Testis (tissue), 3 donors: ENCODE measurements around the gene TMEM267. TPM values are rescaled to one million over a fixed set of nuclear protein-coding genes. Genes with fewer than 3 reads are reported as not detected.

Source experiments
- DNase-seq: peaks from one replicate; pipeline ENCODE4 v3.0.0-alpha.2; 2019
- H3K27ac ChIP-seq, 2 donors: fragments of 200-600 bp; sonication (generic); one replicate each; pipeline ENCODE4 v1.5.1; 2019
- H3K27me3 ChIP-seq: fragments of 200-600 bp; sonication (generic); one replicate; pipeline ENCODE4 v1.5.1; 2019
- H3K36me3 ChIP-seq: fragments of 200-600 bp; sonication (generic); one replicate; pipeline ENCODE4 v1.5.1; 2017; ENCODE audit warnings: low read depth; ENCODE audit errors: missing control alignments
- H3K4me1 ChIP-seq: fragments of 200-600 bp; sonication (generic); one replicate; pipeline ENCODE4 v1.5.1; 2019
- H3K4me3 ChIP-seq, 2 donors: fragments of 200-600 bp; sonication (generic); one replicate each; pipeline ENCODE4 v1.5.1; 2017 to 2019
- H3K9me3 ChIP-seq: fragments of 200-600 bp; sonication (generic); one replicate; pipeline ENCODE4 v1.5.1; 2017
- CTCF ChIP-seq, 3 experiments: fragments of 450-650 bp in 2 of 3; fragments of 200-600 bp in 1 of 3; sonication (generic) in 1 of 3; IDR thresholded peaks; one replicate each; pipeline ENCODE4 v1.5.1; 2016 to 2019; ENCODE audit warnings: antibody characterized with exemption in 3 of 3, mild to moderate bottlenecking in 2 of 3, moderate library complexity in 1 of 3
- POLR2A ChIP-seq: fragments of 450-650 bp; IDR thresholded peaks from one replicate; pipeline ENCODE4 v1.6.1; 2017; ENCODE audit warnings: antibody characterized with exemption, mild to moderate bottlenecking, moderate library complexity
- WGBS, 2 donors: methylation state at CpG; one replicate each; pipeline ENCODE4 v1.1.5; 2018; 5-methylcytosine and 5-hydroxymethylcytosine counted together
- intact Hi-C: fragments of 100-400 bp; cut with DNase I; formaldehyde crosslinking; loops from one replicate; pipeline ENCODE4 v1.15.1; 2023; ENCODE audit warnings: low total_unique reads
- polyA plus RNA-seq: library from polyadenylated mRNA; stranded (reverse); fragments of 350-450 nt; fragmentation: Illumina TruSeq; extraction: RNeasy Lipid Tissue Mini Kit (QIAGEN cat#74804); gene quantifications from one replicate; pipeline ENCODE4 v1.2.3, GENCODE V29; 2014; ENCODE audit warnings: low read depth, low replicate concordance; ENCODE audit not compliant: insufficient read depth
- total RNA-seq, 2 donors: library from RNA; depleted of rRNA; stranded (reverse); fragments of >200 nt; gene quantifications; one replicate each; pipeline ENCODE4 v1.2.3, GENCODE V29; 2016

TMEM267 gene
- total and polyA plus RNA-seq, 3 donors from 2014 or later, result 8.1 to 21.0 (median 8.3) TPM

- DNase-seq, result no peak
- H3K4me1 ChIP-seq, result no peaks in the 10 kb centered on the region
- intact Hi-C loops, result no loop called here
- no peak overlapping the region for H3K4me3 ChIP-seq
- no peak overlapping the region for H3K27ac ChIP-seq
- no peaks in the 10 kb centered on the region for H3K27me3 ChIP-seq
- WGBS, 2 donors, result 92 to 97% methylated on average over 2 of the region's 2 CpGs
- TF ChIP-seq CTCF (IDR thresholded peaks at IDR 0.05) (no peak), POLR2A (no peak)
- H3K9me3 ChIP-seq, result no peaks in the 10 kb centered on the region
- no peaks in the 10 kb centered on the region for H3K36me3 ChIP-seq
These were observed 65.1 kb downstream of the TMEM267 start for GRCh38 chr5:43418561-43418960.

- no peak for DNase-seq
- no peaks in the 10 kb centered on the region for H3K9me3 ChIP-seq
- H3K27ac ChIP-seq, result no peak overlapping the region
- no peak overlapping the region for H3K4me3 ChIP-seq
- no peaks in the 10 kb centered on the region for H3K27me3 ChIP-seq
- intact Hi-C loops, result no loop called here
- TF ChIP-seq POLR2A (no peak), CTCF (IDR thresholded peaks at IDR 0.05) (no peak)
- 73 to 77% methylated on average over 3 of the region's 3 CpGs for WGBS, 2 donors
- no peaks in the 10 kb centered on the region for H3K4me1 ChIP-seq
- H3K36me3 ChIP-seq, result no peaks in the 10 kb centered on the region
These were observed 66.8 kb downstream of the TMEM267 start for GRCh38 chr5:43416803-43417394.

GRCh38 chr5:43415935-43416802 lies 67.5 kb downstream of the TMEM267 start:
- no peak for TF ChIP-seq CTCF (IDR thresholded peaks at IDR 0.05)
- TF ChIP-seq POLR2A, result no peak
- Histone ChIP-seq H3K27ac (no peak overlapping the region), H3K27me3 (no peaks in the 10 kb centered on the region), H3K36me3 (no peaks in the 10 kb centered on the region), H3K4me1 (no peaks in the 10 kb centered on the region), H3K9me3 (no peaks in the 10 kb centered on the region), H3K4me3 (no peak overlapping the region)
- DNase-seq, result no peak
- WGBS, 2 donors, result 88 to 97% methylated on average over 3 of the region's 3 CpGs
- intact Hi-C loops, result no loop called here

- TF ChIP-seq CTCF (IDR thresholded peaks at IDR 0.05), result no peak
- no peak for TF ChIP-seq POLR2A
- 94 to 95% methylated on average over 2 of the region's 2 CpGs for WGBS, 2 donors
- Histone ChIP-seq H3K4me1 (no peaks in the 10 kb centered on the region), H3K36me3 (no peaks in the 10 kb centered on the region), H3K9me3 (no peaks in the 10 kb centered on the region), H3K4me3 (no peak overlapping the region), H3K27me3 (no peaks in the 10 kb centered on the region), H3K27ac (no peak overlapping the region)
- DNase-seq, result no peak
- intact Hi-C loops, result no loop called here
These were observed 69.7 kb downstream of the TMEM267 start for GRCh38 chr5:43413966-43414365.
